NCI-H82 (cell line): Measurements from ENCODE around the gene ACKR1.
A peak's percentile ranks its signal among the peaks of the same experiment; 100 is the strongest.

ENCODE experiments used
- DNase-seq: peaks from one replicate; lab custom pipeline; 2025; lab: John Stamatoyannopoulos, UW

Gene ACKR1

DNA sequence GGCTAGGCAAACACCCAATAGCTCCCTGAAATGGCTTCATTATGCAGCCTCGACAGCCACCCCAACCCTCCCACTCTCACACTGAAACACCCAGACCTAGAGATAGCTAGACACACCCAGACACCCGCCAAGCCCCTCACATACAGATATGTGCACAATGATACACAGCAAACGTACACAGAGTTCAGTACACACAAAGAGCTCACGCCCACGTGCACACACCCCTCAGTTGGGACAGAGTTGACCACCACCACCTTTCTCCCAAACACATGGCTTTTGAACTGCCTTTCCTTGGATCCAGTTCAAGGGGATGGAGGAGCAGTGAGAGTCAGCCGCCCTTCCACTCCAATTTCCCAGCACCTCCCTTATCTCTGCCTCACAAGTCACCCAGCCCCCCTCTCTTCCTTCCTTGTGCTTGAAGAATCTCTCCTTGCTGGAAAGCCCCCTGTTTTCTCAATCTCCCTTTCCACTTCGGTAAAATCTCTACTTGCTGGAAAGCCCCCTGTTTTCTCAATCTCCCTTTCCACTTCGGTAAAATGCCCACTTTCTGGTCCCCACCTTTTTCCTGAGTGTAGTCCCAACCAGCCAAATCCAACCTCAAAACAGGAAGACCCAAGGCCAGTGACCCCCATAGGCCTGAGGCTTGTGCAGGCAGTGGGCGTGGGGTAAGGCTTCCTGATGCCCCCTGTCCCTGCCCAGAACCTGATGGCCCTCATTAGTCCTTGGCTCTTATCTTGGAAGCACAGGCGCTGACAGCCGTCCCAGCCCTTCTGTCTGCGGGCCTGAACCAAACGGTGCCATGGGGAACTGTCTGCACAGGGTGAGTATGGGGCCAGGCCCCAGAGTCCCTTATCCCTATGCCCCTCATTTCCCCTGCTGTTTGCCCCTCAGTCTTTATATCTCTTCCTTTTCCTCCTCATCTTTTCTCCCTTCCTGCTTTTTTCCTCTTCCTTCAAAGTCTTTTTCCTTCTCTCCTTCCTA lies at the start of gene ACKR1:
Gene ACKR1, plus strand, starts transcription at position 715 of the 981 bp plus-strand sequence. Its CDS starts 85 bp downstream, at position 800.
- no peak for DNase-seq

DNA sequence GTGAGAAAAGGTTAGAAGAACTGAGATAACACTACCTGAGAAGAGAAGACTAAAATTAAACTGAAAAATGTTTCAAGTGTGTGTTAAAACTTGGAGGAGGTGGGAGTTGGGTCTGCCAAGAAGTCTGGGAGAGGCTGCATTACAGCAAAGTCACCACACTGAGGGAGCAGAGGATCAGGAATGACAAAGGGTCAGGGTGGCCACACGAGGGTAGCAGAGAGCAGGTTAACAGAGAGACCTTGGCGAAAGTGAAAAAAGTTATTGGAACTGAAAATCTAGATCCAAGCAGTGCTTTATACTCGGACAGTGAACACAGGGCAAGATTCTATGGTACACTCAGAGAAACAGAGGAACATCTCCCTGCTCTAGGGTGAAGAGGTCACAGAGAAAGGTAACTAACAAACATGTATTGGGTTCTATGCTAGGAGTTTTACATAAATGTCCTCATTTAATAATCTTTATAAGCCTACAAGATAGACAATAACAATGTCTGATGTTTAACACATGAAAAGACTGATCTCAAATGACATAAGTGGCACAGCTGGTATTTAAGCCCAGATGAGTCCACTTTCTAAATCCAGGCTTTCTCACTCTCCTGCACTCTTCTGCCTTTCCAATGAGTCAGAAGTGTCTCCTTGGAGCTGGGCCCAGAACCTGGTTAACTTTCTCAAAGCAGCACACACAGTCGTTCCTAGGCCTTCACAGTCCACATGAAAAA lies 43.5 kb upstream of the ACKR1 start:
- DNase-seq = peak; percentile 92

DNA sequence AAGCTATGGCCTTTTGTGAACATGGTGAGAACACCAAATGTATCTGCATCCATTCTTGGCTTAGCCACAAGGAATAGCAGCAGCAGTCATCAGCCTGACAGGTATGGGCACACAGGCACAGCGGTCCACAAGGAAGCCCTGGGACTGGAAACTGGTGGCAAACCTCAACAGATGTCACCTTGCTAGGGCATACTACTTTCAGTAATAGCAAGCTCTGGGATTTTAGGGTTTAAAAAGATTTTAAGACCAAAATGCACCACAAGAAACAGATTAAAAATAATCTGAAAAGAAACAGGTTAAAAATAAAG lies 43.0 kb upstream of the ACKR1 start:
- no peak for DNase-seq

DNA sequence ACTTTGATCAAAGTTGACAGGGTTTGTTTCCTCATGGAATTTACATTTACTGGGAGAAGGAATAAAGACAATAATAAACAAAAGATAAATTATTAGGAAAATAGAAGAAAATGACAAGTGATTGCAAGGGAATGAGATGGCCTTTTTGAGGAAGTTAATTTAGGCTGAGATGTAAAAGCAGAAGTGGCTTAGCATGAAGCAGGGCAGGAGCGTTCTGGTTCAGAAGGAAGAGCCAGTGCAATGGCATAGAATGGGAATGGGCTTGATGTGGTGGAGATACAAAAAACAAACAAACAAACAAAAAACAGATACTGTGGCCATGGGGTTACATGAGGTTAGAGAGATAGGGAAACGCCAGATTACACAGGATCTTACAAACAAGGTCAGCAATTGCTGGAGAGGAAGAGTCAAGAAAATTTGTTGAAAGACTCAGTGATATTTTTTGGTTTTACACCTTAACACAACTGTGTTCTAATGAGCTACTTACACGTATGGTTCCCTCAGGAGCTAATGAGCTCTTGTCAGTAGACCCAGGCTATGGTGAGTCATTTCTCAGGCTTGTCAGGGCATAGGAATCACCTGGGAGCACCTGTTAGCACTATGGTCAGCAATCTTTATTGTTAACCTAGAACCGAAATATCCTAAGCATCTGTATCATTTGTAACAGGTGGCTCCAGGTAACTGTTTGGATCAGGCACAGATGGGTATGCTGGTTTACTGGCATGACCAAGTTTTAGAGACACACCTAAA lies 42.0 kb upstream of the ACKR1 start:
- no peak for DNase-seq

DNA sequence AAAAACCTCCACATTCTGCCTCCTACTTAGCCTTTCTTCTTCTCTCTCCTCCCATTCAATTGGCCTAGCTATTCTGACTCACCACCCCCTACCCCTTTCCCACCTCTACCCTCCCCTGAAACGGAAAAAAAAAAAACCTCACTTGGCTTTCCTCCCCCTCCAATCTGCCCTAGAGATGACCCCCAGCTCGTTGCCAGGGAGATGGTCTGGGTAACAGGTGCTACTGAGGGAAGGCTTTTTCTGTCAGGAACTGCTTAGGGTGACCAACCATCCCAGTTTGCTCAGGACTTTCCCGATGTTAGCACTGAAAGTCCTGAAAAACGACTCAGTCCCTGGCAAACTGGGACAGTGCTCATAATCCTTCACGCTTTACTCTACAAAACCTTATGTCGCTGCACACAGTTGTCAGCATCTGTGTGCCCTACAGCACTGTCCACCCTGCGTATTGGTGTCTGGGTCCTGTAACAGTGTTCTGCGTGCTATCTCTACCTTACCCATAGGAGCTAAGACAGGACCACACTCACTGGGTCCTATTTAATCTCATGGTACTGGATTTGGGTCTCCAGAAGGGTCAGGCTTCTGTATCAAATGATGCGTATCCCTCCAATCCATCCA lies 41.0 kb upstream of the ACKR1 start:
- peak; percentile 38 for DNase-seq

DNA sequence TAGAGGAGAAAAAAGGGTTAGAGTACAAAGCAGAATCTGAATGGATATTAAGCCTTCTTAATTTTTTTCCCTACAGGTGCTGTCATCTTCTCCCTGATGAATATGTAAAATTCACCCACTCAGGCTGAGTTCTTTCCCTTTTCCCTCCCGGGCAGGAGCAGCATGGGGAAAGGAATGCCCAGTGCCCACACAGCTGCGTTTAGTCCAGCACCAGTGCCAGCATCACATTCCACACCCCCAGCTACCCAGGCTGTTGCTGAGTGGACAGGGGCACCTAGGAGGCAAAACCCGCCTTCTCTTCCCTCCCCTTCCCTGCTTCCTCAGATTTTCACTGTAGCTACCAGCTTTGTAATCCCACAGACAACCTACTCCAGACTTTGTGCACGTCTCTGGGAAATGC lies 36.6 kb upstream of the ACKR1 start:
- no peak for DNase-seq

DNA sequence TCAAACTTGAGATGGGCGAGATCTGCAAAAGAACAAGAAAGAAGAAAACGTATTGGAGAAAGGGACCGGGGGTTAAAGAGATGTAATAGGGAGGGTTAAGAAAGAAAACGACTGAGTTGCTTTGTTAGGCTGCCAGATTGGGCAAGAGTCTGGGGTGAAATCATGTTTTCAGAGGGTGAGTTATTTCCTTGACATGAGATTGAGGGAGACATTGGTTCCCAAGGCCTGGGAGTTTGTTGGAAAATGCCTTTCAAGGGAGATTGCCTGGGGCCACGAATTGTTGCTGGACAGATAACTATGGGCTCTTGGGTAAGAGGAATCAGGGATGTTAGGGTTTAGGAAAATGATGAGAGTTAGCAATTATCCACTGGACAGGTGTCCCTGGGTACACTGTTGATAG lies 34.0 kb upstream of the ACKR1 start:
- DNase-seq = no peak

DNA sequence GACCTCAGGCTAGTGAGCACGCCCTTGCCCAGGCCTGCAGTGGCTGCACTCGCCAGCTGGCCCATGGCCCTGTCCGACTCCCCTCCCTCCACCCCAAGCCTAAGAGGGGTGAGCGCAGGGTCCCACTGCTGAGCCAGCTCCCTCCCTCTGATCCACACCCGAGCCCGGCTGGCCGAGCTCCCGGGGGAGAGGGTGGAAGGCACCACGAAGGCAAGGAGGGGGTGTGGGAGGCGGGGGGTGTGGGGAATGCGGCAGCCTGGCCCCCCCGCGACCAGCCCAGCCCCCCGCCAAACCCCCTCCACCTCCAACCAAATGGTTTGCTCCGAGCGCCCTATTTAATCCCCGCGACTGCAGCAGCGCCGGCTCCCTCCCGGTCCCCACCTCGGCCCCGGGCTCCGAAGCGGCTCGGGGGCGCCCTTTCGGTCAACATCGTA lies 33.4 kb upstream of the ACKR1 start, which contains the start of gene CADM3:
Gene CADM3, plus strand, starts transcription at position 362 of the 434 bp plus-strand sequence. CDS start 151 bp downstream, outside the sequence.
- peak; percentile 89 for DNase-seq

- DNase-seq = peak; percentile 85
Observed at GRCh38 chr1:159171688-159172501, 32.8 kb upstream of the ACKR1 start.

GRCh38 chr1:159172614-159173291 lies 31.9 kb upstream of the ACKR1 start:
- peak; percentile 34 for DNase-seq

DNA sequence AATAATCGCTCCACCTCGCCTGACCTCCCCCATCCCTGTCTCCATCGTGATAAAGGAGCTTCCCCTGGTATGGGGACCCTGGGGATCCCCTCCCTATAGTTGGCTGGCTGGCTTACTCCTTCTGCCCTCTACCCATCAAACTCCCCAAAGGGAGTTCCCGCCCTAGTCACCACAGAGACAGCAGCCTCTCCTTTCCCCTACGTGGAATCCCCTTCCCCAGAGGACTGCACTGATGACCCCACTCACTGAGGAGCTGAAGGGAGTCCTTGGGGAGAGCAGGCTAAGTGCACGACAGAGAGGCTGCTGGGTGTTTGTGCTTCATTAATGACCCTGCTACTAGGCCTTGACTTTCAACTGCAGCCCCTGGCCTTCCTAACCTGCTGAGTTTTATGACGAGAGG lies 31.4 kb upstream of the ACKR1 start:
- DNase-seq = no peak

- DNase-seq = no peak
Observed at GRCh38 chr1:159175571-159175970, 29.1 kb upstream of the ACKR1 start.

DNA sequence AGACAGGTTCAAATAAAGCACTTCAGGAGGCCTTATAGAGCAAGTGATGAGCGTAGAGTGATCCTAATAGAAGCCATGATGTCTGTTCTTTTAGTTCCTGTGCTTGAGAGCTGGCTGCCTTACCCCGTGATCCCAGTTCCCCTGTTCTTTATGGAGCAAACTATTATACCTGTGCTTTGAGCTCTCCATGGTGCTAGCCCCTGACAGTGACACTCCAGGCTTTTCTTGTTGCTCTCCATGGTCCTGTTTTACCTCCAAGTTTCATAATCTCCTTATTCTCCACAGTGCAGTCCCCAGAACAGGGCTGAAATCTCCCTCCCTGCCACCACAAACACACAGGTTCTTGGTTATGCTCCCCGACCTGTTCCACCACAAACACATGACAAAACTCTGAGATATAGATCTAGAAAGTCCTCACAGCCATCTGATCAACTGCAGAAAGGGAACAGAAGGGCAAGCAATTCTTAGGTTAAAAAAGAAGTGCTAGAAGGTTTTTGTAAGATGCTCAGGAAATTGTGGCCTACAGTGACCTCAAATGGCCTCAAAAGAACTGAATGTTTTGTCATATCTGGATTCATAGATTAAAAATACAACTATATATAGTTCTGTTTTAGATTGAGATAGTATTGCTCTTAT lies 27.3 kb upstream of the ACKR1 start:
- DNase-seq = no peak

- DNase-seq = peak; percentile 41
Observed at GRCh38 chr1:159179906-159180305, 24.8 kb upstream of the ACKR1 start.

DNA sequence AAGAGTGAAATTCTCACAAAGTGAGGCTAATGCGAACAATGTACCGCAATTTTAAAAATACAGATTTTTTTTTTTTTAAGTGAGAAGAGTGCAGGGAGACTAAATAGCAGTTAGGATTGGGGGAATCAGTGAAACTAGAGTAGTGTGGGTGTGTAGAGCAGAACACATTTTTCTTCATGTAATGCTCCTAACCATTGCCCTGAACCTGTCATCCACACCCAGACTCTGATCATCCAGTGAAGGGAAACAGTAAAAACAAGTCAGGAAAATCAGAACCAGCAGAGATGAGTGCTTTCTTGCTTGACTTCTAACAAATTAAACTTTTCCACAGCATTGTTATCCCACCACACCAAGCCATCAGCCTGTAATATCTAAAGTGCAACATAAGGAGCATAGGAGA lies 24.2 kb upstream of the ACKR1 start:
- no peak for DNase-seq

DNA sequence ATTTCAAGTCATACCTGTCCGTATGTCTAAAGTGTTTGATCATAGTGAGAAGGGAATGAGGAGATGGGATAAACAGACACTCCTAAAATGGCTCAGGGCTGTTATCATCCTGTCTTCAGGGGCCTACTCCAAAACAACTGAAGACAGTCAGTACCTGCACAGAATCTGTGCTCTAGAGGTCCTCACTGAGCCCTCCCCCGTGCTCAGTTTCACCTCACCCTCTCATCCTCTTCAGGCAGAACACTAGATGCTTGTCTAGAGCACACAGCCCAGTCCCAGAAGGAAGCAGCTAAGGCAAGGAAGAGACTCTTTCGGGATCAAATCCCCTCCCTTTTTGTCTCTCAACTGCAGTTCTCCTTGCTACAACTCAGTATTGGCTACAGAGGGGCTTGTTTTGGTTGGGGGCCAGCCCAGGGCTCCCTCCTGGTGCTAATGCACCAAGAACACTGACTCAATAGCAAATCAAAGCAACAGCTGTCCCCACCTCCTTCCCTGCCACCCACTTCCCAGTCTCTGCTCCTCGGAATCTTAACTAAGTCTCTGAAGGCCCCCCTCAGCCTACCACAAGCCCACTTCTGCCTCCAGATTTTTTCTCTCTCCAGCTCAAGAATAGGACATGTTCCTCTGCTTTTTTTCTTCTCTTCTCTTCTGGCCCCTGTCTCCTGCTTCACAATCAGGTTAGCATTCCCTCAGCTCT lies 23.2 kb upstream of the ACKR1 start:
- DNase-seq = no peak

DNA sequence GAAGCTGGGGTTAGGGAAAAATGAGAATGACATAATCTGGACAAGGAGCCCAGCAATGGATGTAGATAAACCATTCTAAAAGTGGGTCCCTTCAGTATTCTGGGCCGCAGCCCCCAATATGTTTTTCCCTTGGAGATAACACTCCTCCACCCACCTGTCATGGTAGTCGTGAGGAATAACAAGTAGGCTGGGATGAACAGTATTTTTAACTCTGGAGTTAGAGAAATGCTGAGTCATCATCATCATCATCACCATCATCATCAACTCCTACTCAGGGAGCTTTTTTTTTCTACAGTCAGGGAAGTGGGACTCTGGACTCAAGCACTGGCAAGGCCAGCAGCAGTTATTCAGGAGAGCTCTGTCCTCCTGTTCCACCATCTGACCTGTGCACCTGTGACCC lies 20.5 kb upstream of the ACKR1 start:
- DNase-seq = no peak

DNA sequence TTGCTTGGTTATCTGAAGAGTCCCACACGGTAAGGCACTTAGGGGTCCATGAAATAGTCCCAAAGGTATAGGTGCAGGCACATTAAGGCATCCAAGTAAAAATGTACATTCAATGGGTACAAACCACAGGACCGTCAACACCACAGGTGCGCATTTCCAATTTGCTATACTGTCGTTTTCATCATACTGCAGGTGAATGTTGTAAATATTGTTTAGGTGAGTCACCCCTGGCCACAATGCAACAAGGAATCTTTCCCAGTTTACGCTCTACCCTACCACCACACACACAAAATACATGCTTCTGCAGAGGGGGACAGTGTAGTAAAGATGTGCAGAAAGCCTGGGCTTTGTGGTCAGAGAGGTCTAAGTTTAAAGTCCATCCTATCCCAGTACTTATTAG lies 19.6 kb upstream of the ACKR1 start:
- no peak for DNase-seq

GRCh38 chr1:159187033-159187432 lies 17.6 kb upstream of the ACKR1 start:
- peak; percentile 44 for DNase-seq
